Tibial artery (tissue), 4 donors: ENCODE results near the gene CDC6.

Experiments used
- DNase-seq, 2 donors: peaks; one replicate each; pipeline ENCODE4 v3.0.0-alpha.2; 2019
- H3K27ac ChIP-seq, 2 donors: fragments of 200-600 bp; sonication (generic) in 1 of 2; 1 replicate in 1 of 2; 2 replicates in 1 of 2; pipeline ENCODE4 v1.5.1; 2018 to 2019; ENCODE audit warnings: mild to moderate bottlenecking in 1 of 2
- H3K27me3 ChIP-seq, 2 donors: fragments of 200-600 bp; sonication (generic) in 1 of 2; one replicate each; pipeline versions ENCODE4 v1.5.1 to v1.6.0; 2016 to 2019
- H3K36me3 ChIP-seq, 3 donors: fragments of 200-600 bp; sonication (generic) in 2 of 3; one replicate each; pipeline ENCODE4 v1.5.1; 2016 to 2019; ENCODE audit warnings: mild to moderate bottlenecking in 2 of 3
- H3K4me1 ChIP-seq, 4 donors: fragments of 200-600 bp; sonication (generic) in 2 of 4; 1 replicate in 3 of 4; 2 replicates in 1 of 4; pipeline ENCODE4 v1.5.1; 2016 to 2019
- H3K4me3 ChIP-seq, 2 donors: fragments of 200-600 bp; sonication (generic) in 1 of 2; 1 replicate in 1 of 2; 2 replicates in 1 of 2; pipeline ENCODE4 v1.5.1; 2018 to 2019; ENCODE audit warnings: mild to moderate bottlenecking in 2 of 2
- H3K9me3 ChIP-seq, 3 donors: fragments of 200-600 bp; sonication (generic) in 1 of 3; one replicate each; pipeline ENCODE4 v1.5.1; 2016 to 2019
- intact Hi-C: fragments of 100-400 bp; cut with DNase I; formaldehyde crosslinking; loops from one replicate; pipeline ENCODE4 v1.15.0; 2023; ENCODE audit warnings: low total_unique reads
- TF ChIP-seq, protein P1 (sequence below), 2 experiments: fragments of 200-600 bp in 1 of 2; fragments of 450-650 bp in 1 of 2; IDR thresholded peaks; one replicate each; pipeline ENCODE4 v1.5.1; 2017 to 2019; ENCODE audit warnings: antibody characterized with exemption in 2 of 2, mild to moderate bottlenecking in 1 of 2, moderate library complexity in 1 of 2

The CDC6 gene

DNA sequence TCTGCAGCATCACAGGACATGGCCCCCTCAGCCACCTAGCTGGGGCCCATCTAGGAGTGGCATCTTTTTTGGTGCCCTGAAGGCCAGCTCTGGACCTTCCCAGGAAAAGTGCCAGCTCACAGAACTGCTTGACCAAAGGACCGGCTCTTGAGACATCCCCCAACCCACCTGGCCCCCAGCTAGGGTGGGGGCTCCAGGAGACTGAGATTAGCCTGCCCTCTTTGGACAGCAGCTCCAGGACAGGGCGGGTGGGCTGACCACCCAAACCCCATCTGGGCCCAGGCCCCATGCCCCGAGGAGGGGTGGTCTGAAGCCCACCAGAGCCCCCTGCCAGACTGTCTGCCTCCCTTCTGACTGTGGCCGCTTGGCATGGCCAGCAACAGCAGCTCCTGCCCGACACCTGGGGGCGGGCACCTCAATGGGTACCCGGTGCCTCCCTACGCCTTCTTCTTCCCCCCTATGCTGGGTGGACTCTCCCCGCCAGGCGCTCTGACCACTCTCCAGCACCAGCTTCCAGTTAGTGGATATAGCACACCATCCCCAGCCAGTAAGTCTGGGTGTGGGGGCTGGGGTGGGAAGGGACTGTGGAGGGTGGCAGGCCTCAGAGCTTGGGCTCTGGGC lies 43.3 kb downstream of the CDC6 start:
- TF ChIP-seq, protein P1, sequence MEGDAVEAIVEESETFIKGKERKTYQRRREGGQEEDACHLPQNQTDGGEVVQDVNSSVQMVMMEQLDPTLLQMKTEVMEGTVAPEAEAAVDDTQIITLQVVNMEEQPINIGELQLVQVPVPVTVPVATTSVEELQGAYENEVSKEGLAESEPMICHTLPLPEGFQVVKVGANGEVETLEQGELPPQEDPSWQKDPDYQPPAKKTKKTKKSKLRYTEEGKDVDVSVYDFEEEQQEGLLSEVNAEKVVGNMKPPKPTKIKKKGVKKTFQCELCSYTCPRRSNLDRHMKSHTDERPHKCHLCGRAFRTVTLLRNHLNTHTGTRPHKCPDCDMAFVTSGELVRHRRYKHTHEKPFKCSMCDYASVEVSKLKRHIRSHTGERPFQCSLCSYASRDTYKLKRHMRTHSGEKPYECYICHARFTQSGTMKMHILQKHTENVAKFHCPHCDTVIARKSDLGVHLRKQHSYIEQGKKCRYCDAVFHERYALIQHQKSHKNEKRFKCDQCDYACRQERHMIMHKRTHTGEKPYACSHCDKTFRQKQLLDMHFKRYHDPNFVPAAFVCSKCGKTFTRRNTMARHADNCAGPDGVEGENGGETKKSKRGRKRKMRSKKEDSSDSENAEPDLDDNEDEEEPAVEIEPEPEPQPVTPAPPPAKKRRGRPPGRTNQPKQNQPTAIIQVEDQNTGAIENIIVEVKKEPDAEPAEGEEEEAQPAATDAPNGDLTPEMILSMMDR (IDR thresholded peaks at IDR 0.05), result no peak

DNA sequence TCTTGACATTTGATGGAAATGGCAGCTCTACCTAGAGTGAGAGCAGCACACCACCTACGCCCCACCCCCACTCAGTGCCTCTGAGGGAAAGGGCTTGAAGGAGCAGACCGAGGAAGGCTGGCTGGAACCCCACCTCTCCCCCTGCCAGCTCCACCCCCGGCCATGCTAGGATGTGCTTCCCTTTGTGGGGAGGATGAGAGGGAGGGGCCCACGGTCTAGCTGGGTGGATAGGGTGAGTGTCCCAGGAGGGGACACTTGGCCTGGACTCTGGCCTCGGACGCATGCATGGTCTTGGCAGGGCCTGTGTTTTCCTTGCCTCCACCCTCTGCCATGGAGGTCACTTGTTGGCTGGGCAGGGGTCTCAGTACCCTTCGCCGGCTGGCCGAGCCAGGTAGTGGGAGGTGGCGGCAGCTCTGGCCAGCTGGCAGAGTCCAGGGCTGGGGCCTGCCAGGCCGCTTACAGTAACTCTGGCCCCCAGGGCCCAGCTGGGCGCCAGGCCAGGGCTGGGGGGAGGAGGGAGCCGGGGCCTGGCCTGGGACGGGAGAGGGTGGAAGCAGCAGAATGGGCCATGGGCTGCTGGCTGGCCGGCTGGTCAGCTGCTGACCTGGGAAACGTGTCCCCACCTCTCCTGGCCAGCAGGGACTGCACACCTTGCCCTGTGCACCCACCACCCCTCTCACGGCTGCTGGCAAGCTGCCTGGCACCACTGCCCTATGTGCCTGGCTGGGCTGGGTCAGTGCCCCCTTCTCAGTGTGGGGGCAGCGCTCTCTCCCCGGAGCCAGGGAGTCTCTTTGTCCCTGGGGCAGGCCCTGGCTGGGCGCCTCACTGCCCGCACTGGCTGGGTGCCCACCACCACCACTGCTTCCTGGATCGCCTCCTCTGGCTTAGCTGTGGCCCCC lies 44.3 kb downstream of the CDC6 start:
- no peaks in the 10 kb centered on the region for H3K9me3 ChIP-seq
- peaks cover 20 to 100% (median 89%) of the 10 kb centered on the region in 4 donors for H3K4me1 ChIP-seq
- H3K27me3 ChIP-seq, result no peaks in the 10 kb centered on the region
- DNase-seq, result peak; percentile 92 to 98
- peak overlapping the region; percentile 76 to 94 for H3K27ac ChIP-seq
- intact Hi-C loops, result no loop called here
- H3K4me3 ChIP-seq, result peak overlapping the region in 1 of 2 donors; percentile 23
- H3K36me3 ChIP-seq, result peaks cover 0 to 5% (median 3%) of the 10 kb centered on the region in 3 donors
- TF ChIP-seq, protein P1 (IDR thresholded peaks at IDR 0.05), result no peak

More for the DNA sequence above, 43.3 kb downstream of the CDC6 start:
- no peak for DNase-seq
- intact Hi-C loops, result no loop called here
- H3K4me3 ChIP-seq, result no peak overlapping the region
- H3K36me3 ChIP-seq, result peaks cover 0 to 5% (median 3%) of the 10 kb centered on the region in 3 donors
- no peaks in the 10 kb centered on the region for H3K27me3 ChIP-seq
- H3K9me3 ChIP-seq, result no peaks in the 10 kb centered on the region
- H3K4me1 ChIP-seq, result peaks cover 20 to 100% (median 95%) of the 10 kb centered on the region in 4 donors
- H3K27ac ChIP-seq, result peak overlapping the region; percentile 76 to 94

DNA sequence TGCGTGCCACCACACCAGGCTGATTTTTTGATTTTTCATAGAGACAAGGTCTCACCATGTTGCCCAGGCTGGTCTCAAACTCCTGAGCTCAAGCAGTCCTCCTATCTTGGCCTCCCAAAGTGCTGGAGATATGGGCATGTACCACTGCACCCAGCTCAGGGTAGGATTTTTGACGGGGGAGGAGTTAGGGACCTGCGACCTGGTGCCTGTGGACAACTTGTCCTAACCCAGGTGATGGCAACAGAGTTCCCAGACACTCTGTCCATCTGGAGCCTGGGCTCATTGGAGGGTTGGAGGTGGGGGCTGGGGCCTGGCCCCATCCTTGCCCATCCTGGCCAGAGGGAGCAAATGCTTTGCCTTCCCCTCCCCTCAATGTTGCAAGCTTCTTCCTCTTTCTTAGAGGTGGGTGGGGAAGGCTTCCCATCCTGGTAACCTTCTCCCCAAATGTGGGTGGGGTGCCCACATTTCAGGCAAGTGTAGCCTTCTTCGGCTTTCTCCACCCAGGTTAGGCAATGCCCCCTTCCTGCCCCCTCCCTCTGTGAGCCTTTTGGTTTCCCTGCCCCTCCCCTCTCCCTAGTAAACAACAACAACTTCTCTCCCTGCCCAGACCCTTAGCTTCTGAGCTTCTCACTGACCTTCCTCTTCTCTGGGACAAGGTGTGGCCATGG lies 46.2 kb downstream of the CDC6 start:
- Histone ChIP-seq H3K36me3 (peaks cover 0 to 5% (median 3%) of the 10 kb centered on the region in 3 donors), H3K9me3 (no peaks in the 10 kb centered on the region), H3K4me1 (peaks cover 20 to 93% (median 85%) of the 10 kb centered on the region in 4 donors), H3K4me3 (no peak overlapping the region), H3K27me3 (no peaks in the 10 kb centered on the region), H3K27ac (peak overlapping the region; percentile 76 to 94)
- intact Hi-C loops, result no loop called here
- TF ChIP-seq, protein P1 (IDR thresholded peaks at IDR 0.05), result no peak
- DNase-seq, result no peak

DNA sequence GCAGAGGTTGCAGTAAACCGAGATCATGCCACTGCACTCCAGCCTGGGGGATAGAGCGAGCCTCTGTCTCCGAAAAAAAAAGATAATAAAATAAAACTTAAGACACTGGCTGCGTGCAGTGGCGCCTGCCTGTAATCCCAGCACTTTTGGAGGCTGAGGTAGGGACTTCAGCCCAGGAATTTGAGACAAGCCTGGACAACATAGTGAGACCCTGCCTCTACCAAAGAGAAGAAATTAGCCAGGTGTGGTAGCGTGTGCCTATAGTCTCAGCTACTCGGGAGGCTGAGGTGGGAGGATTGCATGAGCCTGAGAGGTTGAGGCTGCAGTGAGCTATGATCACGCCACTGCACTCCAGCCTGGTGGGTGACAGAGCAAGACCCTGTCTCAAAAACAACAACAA lies 47.9 kb downstream of the CDC6 start:
- no peaks in the 10 kb centered on the region for H3K27me3 ChIP-seq
- no peaks in the 10 kb centered on the region for H3K9me3 ChIP-seq
- peaks cover 0 to 5% (median 3%) of the 10 kb centered on the region in 3 donors for H3K36me3 ChIP-seq
- DNase-seq, result no peak
- TF ChIP-seq, protein P1 (IDR thresholded peaks at IDR 0.05), result no peak
- H3K4me3 ChIP-seq, result no peak overlapping the region
- peak overlapping the region; percentile 76 to 94 for H3K27ac ChIP-seq
- peaks cover 20 to 91% (median 79%) of the 10 kb centered on the region in 4 donors for H3K4me1 ChIP-seq
- intact Hi-C loops, result no loop called here

DNA sequence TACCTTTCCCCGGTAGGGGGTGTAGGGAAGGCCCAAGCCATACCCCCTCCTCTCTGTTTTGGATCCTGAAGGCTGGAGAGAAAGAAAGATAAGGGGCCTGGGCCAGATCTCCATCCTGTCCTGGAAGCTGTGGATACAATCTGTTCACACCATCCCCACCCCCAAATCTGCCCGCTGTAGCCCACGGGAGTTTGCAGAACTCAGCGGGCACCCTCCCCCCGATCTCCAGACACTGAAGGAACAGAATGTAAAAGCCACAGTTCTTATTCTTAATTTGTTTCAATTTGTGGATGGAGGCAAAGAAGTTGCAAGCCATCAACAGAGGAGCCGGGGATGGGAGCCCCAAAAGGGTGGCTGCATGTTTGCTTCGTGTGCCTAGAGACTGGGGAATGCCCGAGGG lies 49.7 kb downstream of the CDC6 start:
- H3K4me1 ChIP-seq, result peaks cover 8 to 79% (median 65%) of the 10 kb centered on the region in 4 donors
- intact Hi-C loops, result no loop called here
- DNase-seq, result no peak
- peak overlapping the region; percentile 12 to 94 for H3K27ac ChIP-seq
- H3K4me3 ChIP-seq, result no peak overlapping the region
- no peaks in the 10 kb centered on the region for H3K9me3 ChIP-seq
- H3K27me3 ChIP-seq, result no peaks in the 10 kb centered on the region
- no peaks in the 10 kb centered on the region for H3K36me3 ChIP-seq
- TF ChIP-seq, protein P1 (IDR thresholded peaks at IDR 0.05), result no peak
